NCI-H1436 (cell line): ENCODE results near the gene XXYLT1.
"Not testable (repeated sequence)": the region's sequence is repeated elsewhere in the genome, so short reads cannot be mapped to it uniquely, and the experiment has no call there.

Source experiments
- DNase-seq: peaks from one replicate; lab custom pipeline; 2025; lab: John Stamatoyannopoulos, UW

The XXYLT1 gene

GRCh38 chr3:195096484-195097330 lies 174.3 kb downstream of the XXYLT1 start:
- no peak for DNase-seq

GRCh38 chr3:195096053-195096452 lies 174.9 kb downstream of the XXYLT1 start:
- DNase-seq: no peak

DNA sequence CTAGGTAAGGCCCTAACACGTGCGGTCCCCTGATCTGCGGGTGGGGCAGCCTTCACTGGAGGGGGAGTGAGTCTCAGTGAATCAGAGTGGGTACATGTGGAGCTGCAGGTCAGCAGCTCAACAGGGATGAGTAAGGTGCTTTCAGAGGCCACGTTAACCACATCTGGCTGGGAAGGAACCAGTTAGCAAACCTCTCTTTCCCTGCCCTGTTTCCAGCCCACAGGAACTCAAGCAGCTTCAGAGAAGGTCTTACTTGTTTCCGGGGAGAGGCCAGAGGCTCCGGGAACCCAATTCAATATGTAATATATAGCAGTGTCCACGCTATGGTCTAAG lies 175.3 kb downstream of the XXYLT1 start:
- DNase-seq: no peak

- peak; percentile 44 for DNase-seq
Measured at GRCh38 chr3:195095035-195095703, 175.8 kb downstream of the XXYLT1 start.

DNA sequence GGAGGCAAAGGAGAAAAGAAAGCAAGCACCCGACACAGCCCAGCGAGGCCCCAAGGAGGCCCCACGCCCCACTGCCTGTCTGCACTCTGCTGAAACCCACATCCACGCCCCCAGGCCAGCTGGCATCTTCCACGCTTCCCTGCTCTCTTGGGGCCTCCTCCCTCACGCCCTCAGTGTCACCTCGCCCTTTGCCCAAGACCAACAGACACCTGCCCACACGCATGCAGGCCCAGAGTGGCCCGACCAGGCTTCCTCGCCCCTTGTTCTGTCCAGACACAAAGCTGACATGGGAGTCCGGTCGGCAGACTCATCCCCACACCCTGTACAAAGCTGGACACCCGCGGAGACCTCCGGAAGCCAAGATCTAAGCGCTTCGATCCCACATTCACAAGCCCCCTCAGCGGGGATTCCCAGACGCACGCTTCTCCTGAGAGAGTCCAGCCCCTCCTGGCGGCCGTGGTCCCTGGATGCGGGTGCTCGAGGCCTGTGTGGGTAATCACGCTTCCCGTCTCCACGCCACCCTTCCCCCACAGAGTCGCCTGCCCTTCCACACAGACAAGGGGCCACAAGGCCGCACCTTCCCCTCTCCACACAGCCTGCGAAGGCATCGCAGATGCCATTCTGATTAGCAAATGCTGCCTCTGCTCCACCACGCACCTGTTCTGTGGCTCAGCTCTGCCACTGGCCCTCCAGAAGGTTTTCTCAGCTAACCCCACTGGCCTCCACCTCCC lies 176.6 kb downstream of the XXYLT1 start:
- no peak for DNase-seq

DNA sequence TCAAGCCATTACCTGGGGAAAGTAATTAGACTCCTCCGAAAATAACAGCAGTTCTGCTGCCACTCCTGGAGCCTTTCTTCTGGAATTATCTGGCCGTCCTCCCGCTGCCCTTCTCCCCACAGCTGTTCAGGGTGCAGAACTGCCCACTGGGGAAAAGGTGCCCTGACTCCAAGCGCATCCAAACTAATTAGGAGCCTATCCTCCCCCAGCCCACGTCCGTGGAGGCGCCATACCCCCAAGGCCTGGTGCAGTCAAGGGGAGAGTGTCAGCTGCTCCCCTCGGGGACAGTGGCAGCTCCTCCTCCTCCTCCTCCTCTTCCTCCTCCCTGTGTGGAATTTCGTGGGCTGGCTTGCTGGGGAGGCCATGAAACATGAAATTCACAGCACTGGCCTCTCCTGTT lies 177.2 kb downstream of the XXYLT1 start:
- DNase-seq: no peak

DNA sequence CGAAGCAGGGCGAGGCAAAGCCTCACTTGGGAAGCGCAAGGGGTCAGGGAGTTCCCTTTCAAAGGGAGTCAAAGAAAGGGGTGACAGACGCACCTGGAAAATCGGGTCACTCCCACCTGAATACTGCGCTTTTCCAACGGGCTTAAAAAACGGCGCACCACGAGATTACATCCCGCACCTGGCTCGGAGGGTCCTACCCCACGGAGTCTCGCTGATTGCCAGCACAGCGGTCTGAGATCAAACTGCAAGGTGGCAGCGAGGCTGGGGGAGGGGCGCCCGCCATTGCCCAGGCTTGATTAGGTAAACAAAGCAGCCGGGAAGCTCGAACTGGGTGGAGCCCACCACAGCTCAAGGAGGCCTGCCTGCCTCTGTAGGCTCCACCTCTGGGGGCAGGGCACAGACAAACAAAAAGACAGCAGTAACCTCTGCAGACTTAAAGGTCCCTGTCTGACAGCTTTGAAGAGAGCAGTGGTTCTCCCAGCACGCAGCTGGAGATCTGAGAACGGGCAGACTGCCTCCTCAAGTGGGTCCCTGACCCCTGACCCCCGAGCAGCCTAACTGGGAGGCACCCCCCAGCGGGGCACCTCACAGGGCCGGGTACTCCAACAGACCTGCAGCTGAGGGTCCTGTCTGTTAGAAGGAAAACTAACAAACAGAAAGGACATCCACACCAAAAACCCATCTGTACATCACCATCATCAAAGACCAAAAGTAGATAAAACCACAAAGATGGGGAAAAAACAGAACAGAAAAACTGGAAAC lies 182.9 kb downstream of the XXYLT1 start:
- DNase-seq: not testable (repeated sequence)

GRCh38 chr3:195087328-195087727 lies 183.6 kb downstream of the XXYLT1 start:
- no peak for DNase-seq

- DNase-seq: no peak
Measured at GRCh38 chr3:195086885-195087284, 184.1 kb downstream of the XXYLT1 start.

- no peak for DNase-seq
Measured at GRCh38 chr3:195086341-195086740, 184.6 kb downstream of the XXYLT1 start.

- DNase-seq: no peak
Measured at GRCh38 chr3:195085356-195086130, 185.4 kb downstream of the XXYLT1 start.

DNA sequence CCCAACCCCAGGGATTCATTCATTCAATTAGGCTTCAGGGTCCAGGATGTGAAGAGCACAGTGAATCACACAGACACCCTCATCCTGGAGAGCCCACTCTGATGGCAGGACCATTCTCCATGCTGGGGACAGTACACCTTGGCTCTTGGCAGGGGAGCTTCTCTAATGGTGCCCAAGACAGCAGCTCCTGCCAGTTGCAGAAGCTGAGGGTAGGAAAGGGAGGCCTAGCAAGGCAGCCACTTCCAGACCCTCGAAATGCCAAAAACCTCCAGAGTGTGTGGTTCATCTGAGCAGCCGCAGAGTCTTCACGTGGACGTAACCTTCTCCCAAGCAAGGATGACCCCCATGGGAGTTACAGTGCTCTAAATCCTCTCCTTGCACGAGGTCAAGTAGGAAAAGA lies 186.2 kb downstream of the XXYLT1 start:
- DNase-seq: no peak

GRCh38 chr3:195083659-195084058 lies 187.3 kb downstream of the XXYLT1 start:
- DNase-seq: no peak

GRCh38 chr3:195082811-195083210 lies 188.1 kb downstream of the XXYLT1 start:
- no peak for DNase-seq

GRCh38 chr3:195081242-195081963 lies 189.6 kb downstream of the XXYLT1 start:
- DNase-seq: peak; percentile 57

GRCh38 chr3:195080571-195081151 lies 190.3 kb downstream of the XXYLT1 start:
- DNase-seq: peak; percentile 70

GRCh38 chr3:195080125-195080524 lies 190.8 kb downstream of the XXYLT1 start:
- DNase-seq: no peak

DNA sequence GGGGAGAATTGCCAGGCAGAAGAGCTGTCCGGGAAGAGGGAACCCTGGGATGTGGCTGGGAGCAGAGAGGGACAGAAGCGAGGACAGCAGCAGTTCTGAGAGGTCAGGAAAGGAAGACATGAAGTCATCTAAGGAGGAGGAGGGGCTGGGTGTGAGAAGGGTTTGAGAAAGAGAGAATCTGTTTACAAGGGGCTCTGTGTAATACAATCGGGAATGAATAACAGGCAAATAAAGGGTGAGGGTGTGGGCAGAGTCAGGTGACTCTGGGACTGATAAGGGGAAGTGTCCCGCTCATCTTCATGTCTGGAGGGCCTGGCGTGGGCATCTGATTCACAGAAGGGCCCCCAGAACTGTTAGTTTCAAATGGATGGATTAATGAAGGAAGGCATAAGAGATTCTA lies 191.3 kb downstream of the XXYLT1 start:
- DNase-seq: no peak

DNA sequence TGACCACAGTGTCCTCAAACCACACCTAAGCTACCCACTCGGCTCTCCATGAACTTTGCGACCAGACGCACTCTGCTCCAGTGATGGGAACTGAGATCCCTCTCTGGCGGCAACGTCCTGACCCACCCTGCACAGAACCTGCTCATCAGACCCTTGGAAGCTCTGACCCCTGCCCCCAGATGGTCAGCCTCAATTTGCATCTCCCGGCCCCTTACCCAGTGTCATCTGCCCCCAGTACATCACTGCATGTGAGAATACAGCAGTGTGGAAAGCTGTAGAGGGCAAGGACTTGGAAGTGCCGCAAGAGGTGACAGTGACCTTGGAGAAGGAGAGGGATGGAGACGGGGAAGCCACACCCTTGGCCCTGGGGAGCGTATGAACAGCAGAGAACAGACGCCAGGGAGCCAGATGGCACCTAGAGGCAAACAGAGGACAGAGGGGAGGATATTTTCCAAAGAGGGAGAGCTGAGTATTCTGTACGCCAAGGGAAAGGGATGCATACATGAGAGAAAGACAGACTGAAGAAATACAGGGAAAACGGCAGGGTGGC lies 192.0 kb downstream of the XXYLT1 start:
- no peak for DNase-seq
